Lung (tissue), 12 donors: Measurements from ENCODE around the gene FH. TPM values are rescaled to one million over a fixed set of nuclear protein-coding genes. Genes with fewer than 3 reads are reported as not detected.

Experiments used
- ATAC-seq: fragments of 200-7000 bp; cut with Tn5 transposase; one replicate; pipeline ENCODE4 v1.9.1; 2020; ENCODE audit warnings: moderate number of reproducible peaks; ENCODE audit not compliant: insufficient read depth, low FRiP score
- DNase-seq, 3 donors: peaks; one replicate each; pipeline ENCODE4 v3.0.0-alpha.2; 2013 to 2017
- H3K27ac ChIP-seq, 2 donors: one replicate each; pipeline ENCODE4 v1.5.1; 2013; ENCODE audit warnings: mild to moderate bottlenecking in 2 of 2, moderate library complexity in 2 of 2, control low read depth in 1 of 2, inconsistent platforms in 1 of 2, low read depth in 1 of 2, low read length in 1 of 2
- H3K27me3 ChIP-seq, 3 donors: one replicate each; pipeline ENCODE4 v1.5.1; 2013; ENCODE audit warnings: low read length in 2 of 3; ENCODE audit not compliant: control insufficient read depth in 3 of 3, insufficient read depth in 3 of 3
- H3K36me3 ChIP-seq, 4 donors: one replicate each; pipeline ENCODE4 v1.5.1; 2013; ENCODE audit warnings: low read length in 4 of 4, mild to moderate bottlenecking in 1 of 4, moderate library complexity in 1 of 4; ENCODE audit not compliant: control insufficient read depth in 4 of 4, insufficient read depth in 4 of 4
- H3K4me1 ChIP-seq, 5 donors: one replicate each; pipeline ENCODE4 v1.5.1; 2013; ENCODE audit warnings: low read length in 5 of 5, mild to moderate bottlenecking in 2 of 5, moderate library complexity in 1 of 5; ENCODE audit not compliant: control insufficient read depth in 5 of 5, insufficient read depth in 5 of 5
- H3K4me3 ChIP-seq: one replicate; pipeline ENCODE4 v1.5.1; 2013; ENCODE audit warnings: mild to moderate bottlenecking, control low read depth, moderate library complexity
- H3K9ac ChIP-seq, 2 donors: one replicate each; pipeline ENCODE4 v1.5.1; 2013; ENCODE audit warnings: low read length in 2 of 2, control low read depth in 1 of 2; ENCODE audit not compliant: insufficient read depth in 1 of 2
- H3K9me3 ChIP-seq, 4 donors: one replicate each; pipeline ENCODE4 v1.5.1; 2013; ENCODE audit warnings: low read length in 3 of 4, mild to moderate bottlenecking in 1 of 4, moderate library complexity in 1 of 4; ENCODE audit not compliant: control insufficient read depth in 4 of 4, insufficient read depth in 3 of 4
- CTCF ChIP-seq: IDR thresholded peaks from 2 replicates; pipeline ENCODE4 v1.5.1; 2012; ENCODE audit warnings: mild to moderate bottlenecking; ENCODE audit errors: control extremely low read depth, extremely low read depth
- WGBS, 2 donors: extraction: QIAGEN DNeasy Blood & Tissue Kit; methylation state at CpG; one replicate each; pipeline ENCODE4 v1.1.7; 2013; 5-methylcytosine and 5-hydroxymethylcytosine counted together
- polyA plus RNA-seq, 2 donors: library from polyadenylated mRNA; stranded (reverse); fragments of 200-250 nt; gene quantifications; one replicate each; pipeline ENCODE4 v1.2.1, GENCODE V29; 2013
- total RNA-seq, 2 donors: library from RNA; depleted of rRNA in 1 of 2; stranded (reverse); fragments of >200 nt in 1 of 2; gene quantifications; one replicate each; pipeline ENCODE4 v1.2.1, GENCODE V29; 2014 to 2021
- donor health status: control.
- donor health status: control.
- donor health status: Bipolar disorder and iron deficiency.
- donor health status: healthy.
- donor health status: DM: yes; HTN: yes; CAD: no.

The FH gene
- total and polyA plus RNA-seq, 4 donors: 41.3 to 49.6 (median 43.4) TPM

GRCh38 chr1:241451956-241452355, 67.6 kb downstream of the FH start:
- 84 to 89% methylated on average over 4 of the region's 4 CpGs for WGBS, 2 donors
- Histone ChIP-seq H3K9ac (no peak overlapping the region), H3K27ac (no peak overlapping the region), H3K36me3 (no peaks in the 10 kb centered on the region), H3K27me3 (no peaks in the 10 kb centered on the region), H3K4me1 (no peaks in the 10 kb centered on the region), H3K4me3 (no peak overlapping the region), H3K9me3 (peaks cover 0 to 5% (median 0%) of the 10 kb centered on the region in 4 donors)
- no peak for TF ChIP-seq CTCF
- DNase-seq: no peak
- ATAC-seq: no peak

Other genes with a start within 250 kb of the FH start
- under 1 TPM in 1 of 2 donors, not detected in 1; 0.25 TPM for gene RGS7, start 162.6 kb downstream of the FH start, total RNA-seq
- gene RGS7, start 162.6 kb downstream of the FH start, polyA plus RNA-seq: under 1 TPM; 0.06 to 0.08 TPM
- 1 to 10 TPM; 2.2 to 6.1 TPM for gene KMO, start 12.6 kb upstream of the FH start, total RNA-seq
- 1 to 10 TPM; 6.6 to 9.9 TPM for gene KMO, start 12.6 kb upstream of the FH start, polyA plus RNA-seq
- gene CHML, start 120.6 kb upstream of the FH start, total RNA-seq: 10 to 100 TPM in 1 of 2 donors, 1 to 10 TPM in 1; 6.9 to 24.6 TPM
- gene CHML, start 120.6 kb upstream of the FH start, polyA plus RNA-seq: 1 to 10 TPM; 2.4 to 2.7 TPM
- gene OPN3, start 120.6 kb upstream of the FH start, total RNA-seq: 10 to 100 TPM; 10.2 to 18.5 TPM
- 10 to 100 TPM; 12.8 to 17.3 TPM for gene OPN3, start 120.6 kb upstream of the FH start, polyA plus RNA-seq
- not detected for gene WDR64, start 132.5 kb upstream of the FH start, total RNA-seq
- not detected for gene WDR64, start 132.5 kb upstream of the FH start, polyA plus RNA-seq